Panc1 (cell line): ENCODE data around the gene RABGAP1L. TPM values are rescaled to one million over a fixed set of nuclear protein-coding genes. Genes with fewer than 3 reads are reported as not detected.

ENCODE experiments used
- ATAC-seq: fragments of 200-7000 bp; cut with Tn5 transposase; 2 replicates; pipeline ENCODE4 v1.9.1; 2020; ENCODE audit warnings: mild to moderate bottlenecking, moderate library complexity
- BruUV-seq: library from RNA; stranded (reverse); fragments of 400-500 nt; replicated peaks from 2 replicates; lab custom pipeline; 2021; lab: Mats Ljungman, UMichigan
- CTCF ChIA-PET: fragments of 300-600 bp; sonication (Branson Sonifier 250); formaldehyde crosslinking; loops from one replicate; lab custom pipeline; 2022; ENCODE audit warnings: antibody characterized with exemption; lab: Charles Lee
- POLR2A ChIA-PET: fragments of 300-600 bp; sonication (Branson Sonifier 250); formaldehyde crosslinking; loops from one replicate; lab custom pipeline; 2022; ENCODE audit warnings: antibody characterized with exemption; lab: Charles Lee
- DNase-seq: peaks from one replicate; pipeline ENCODE4 v3.0.0-alpha.2; 2010; ENCODE audit warnings: low read depth, low spot score
- H3K27ac ChIP-seq: 2 replicates; pipeline ENCODE4 v1.5.1; 2011; ENCODE audit warnings: mild to moderate bottlenecking, low read length, inconsistent platforms
- H3K27me3 ChIP-seq: fragments of 200-500 bp; sonication (Bioruptor generic); 2 replicates; pipeline ENCODE4 v1.6.0; 2014; ENCODE audit warnings: low read length, inconsistent platforms; ENCODE audit not compliant: control insufficient read depth, insufficient read depth
- H3K36me3 ChIP-seq: fragments of 200-500 bp; sonication (Bioruptor generic); 2 replicates; pipeline ENCODE4 v1.5.1; 2014; ENCODE audit warnings: inconsistent platforms, mild to moderate bottlenecking, low read length, moderate library complexity; ENCODE audit not compliant: control insufficient read depth, insufficient read depth
- H3K4me1 ChIP-seq: 2 replicates; pipeline ENCODE4 v1.5.1; 2011; ENCODE audit warnings: inconsistent platforms, mild to moderate bottlenecking, low read length, moderate library complexity; ENCODE audit not compliant: control insufficient read depth, insufficient read depth
- H3K4me3 ChIP-seq, 2 experiments: 2 replicates each; pipeline ENCODE4 v1.5.1; 2011 to 2012; ENCODE audit warnings: low read depth in 2 of 2, low read length in 2 of 2, mild to moderate bottlenecking in 2 of 2, inconsistent platforms in 1 of 2, moderate library complexity in 1 of 2
- H3K9me3 ChIP-seq: fragments of 200-500 bp; sonication (Bioruptor generic); 2 replicates; pipeline ENCODE4 v1.5.1; 2014; ENCODE audit warnings: low read depth, mild to moderate bottlenecking, inconsistent platforms, low read length, moderate library complexity; ENCODE audit not compliant: control insufficient read depth, insufficient read depth
- POLR2AphosphoS5 ChIP-seq: IDR thresholded peaks from 2 replicates; pipeline ENCODE4 v1.6.1; 2012; ENCODE audit warnings: mild to moderate bottlenecking, low read depth, low read length, moderate library complexity
- SIN3A ChIP-seq: IDR thresholded peaks from 2 replicates; pipeline ENCODE4 v1.6.1; 2012; ENCODE audit warnings: low read depth, mild to moderate bottlenecking, low read length, moderate library complexity, borderline replicate concordance; ENCODE audit not compliant: insufficient read depth
- TCF7L2 ChIP-seq: IDR thresholded peaks from 2 replicates; pipeline ENCODE4 v1.6.1; 2011; ENCODE audit warnings: mild to moderate bottlenecking, low read depth, low read length, inconsistent platforms
- in situ Hi-C: cut with HindIII; loops from 2 replicates; pipeline ENCODE4 v1.10.0; 2016; ENCODE audit warnings: low sequenced_read_pairs, low pct_unique_long_range_greater_than_20kb
- intact Hi-C: fragments of 100-400 bp; cut with micrococcal nuclease; formaldehyde crosslinking; loops from one replicate; pipeline ENCODE4 v1.10.0; 2022; ENCODE audit not compliant: unreplicated experiment
- total RNA-seq: library from RNA; stranded (reverse); gene quantifications from one replicate; pipeline ENCODE4 v1.2.1, GENCODE V29; 2021; ENCODE audit not compliant: unreplicated experiment
- TF ChIP-seq, protein P1 (sequence below): fragments of 450-650 bp; IDR thresholded peaks from 2 replicates; pipeline ENCODE4 v1.5.1; 2017; ENCODE audit warnings: mild to moderate bottlenecking
- TF ChIP-seq, protein P2 (sequence below), 2 experiments: IDR thresholded peaks; 2 replicates each; pipeline ENCODE4 v1.6.1; 2011 to 2012; ENCODE audit warnings: low read depth in 2 of 2, control low read depth in 1 of 2, low read length in 1 of 2, mild to moderate bottlenecking in 1 of 2, moderate library complexity in 1 of 2; ENCODE audit not compliant: insufficient read depth in 1 of 2

RABGAP1L gene
- total RNA-seq, 1 experiment from 2014 or later, result 37.0 TPM

DNA sequence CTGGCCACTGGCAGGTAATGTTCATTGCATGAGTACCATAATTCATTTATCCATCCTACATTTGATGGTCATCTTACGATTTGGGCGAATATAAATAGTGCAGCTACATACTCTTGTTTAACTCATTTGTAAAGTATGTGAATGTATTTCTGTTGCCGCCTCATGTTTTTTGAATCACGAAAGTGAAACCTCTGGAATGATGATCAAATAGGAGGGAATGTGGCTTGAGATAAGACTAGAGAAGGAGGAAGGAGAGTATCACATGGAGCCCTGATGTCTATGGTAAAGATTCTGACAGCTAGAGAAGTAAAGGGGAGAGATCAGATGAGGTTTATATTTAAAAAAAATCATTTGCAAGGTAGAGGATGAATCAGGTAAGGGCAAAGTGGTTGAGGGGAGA lies 855.9 kb downstream of the RABGAP1L start:
- H3K4me1 ChIP-seq, result no peaks in the 10 kb centered on the region
- no peaks in the 10 kb centered on the region for H3K9me3 ChIP-seq
- BruUV-seq, result no TSS peak
- H3K27me3 ChIP-seq, result no peaks in the 10 kb centered on the region
- intact Hi-C loops (no loop called here), in situ Hi-C loops (no loop called here)
- ATAC-seq (no peak), DNase-seq (no peak)
- CTCF ChIA-PET, result no interaction called here
- peaks cover 35% of the 10 kb centered on the region for H3K36me3 ChIP-seq
- TF ChIP-seq POLR2AphosphoS5, result no peak
- TF ChIP-seq TCF7L2, result no peak
- no peak for TF ChIP-seq SIN3A
- TF ChIP-seq, protein P1, sequence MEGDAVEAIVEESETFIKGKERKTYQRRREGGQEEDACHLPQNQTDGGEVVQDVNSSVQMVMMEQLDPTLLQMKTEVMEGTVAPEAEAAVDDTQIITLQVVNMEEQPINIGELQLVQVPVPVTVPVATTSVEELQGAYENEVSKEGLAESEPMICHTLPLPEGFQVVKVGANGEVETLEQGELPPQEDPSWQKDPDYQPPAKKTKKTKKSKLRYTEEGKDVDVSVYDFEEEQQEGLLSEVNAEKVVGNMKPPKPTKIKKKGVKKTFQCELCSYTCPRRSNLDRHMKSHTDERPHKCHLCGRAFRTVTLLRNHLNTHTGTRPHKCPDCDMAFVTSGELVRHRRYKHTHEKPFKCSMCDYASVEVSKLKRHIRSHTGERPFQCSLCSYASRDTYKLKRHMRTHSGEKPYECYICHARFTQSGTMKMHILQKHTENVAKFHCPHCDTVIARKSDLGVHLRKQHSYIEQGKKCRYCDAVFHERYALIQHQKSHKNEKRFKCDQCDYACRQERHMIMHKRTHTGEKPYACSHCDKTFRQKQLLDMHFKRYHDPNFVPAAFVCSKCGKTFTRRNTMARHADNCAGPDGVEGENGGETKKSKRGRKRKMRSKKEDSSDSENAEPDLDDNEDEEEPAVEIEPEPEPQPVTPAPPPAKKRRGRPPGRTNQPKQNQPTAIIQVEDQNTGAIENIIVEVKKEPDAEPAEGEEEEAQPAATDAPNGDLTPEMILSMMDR, result no peak
- TF ChIP-seq, protein P2, sequence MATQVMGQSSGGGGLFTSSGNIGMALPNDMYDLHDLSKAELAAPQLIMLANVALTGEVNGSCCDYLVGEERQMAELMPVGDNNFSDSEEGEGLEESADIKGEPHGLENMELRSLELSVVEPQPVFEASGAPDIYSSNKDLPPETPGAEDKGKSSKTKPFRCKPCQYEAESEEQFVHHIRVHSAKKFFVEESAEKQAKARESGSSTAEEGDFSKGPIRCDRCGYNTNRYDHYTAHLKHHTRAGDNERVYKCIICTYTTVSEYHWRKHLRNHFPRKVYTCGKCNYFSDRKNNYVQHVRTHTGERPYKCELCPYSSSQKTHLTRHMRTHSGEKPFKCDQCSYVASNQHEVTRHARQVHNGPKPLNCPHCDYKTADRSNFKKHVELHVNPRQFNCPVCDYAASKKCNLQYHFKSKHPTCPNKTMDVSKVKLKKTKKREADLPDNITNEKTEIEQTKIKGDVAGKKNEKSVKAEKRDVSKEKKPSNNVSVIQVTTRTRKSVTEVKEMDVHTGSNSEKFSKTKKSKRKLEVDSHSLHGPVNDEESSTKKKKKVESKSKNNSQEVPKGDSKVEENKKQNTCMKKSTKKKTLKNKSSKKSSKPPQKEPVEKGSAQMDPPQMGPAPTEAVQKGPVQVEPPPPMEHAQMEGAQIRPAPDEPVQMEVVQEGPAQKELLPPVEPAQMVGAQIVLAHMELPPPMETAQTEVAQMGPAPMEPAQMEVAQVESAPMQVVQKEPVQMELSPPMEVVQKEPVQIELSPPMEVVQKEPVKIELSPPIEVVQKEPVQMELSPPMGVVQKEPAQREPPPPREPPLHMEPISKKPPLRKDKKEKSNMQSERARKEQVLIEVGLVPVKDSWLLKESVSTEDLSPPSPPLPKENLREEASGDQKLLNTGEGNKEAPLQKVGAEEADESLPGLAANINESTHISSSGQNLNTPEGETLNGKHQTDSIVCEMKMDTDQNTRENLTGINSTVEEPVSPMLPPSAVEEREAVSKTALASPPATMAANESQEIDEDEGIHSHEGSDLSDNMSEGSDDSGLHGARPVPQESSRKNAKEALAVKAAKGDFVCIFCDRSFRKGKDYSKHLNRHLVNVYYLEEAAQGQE (IDR thresholded peaks at IDR 0.05; ENCODE audit: insufficient read depth in 1 of 2, low read depth in 2 of 2, low read length in 1 of 2), result no peak
- POLR2A ChIA-PET, result no interaction called here
- H3K27ac ChIP-seq, result no peak overlapping the region
- no peak overlapping the region for H3K4me3 ChIP-seq

DNA sequence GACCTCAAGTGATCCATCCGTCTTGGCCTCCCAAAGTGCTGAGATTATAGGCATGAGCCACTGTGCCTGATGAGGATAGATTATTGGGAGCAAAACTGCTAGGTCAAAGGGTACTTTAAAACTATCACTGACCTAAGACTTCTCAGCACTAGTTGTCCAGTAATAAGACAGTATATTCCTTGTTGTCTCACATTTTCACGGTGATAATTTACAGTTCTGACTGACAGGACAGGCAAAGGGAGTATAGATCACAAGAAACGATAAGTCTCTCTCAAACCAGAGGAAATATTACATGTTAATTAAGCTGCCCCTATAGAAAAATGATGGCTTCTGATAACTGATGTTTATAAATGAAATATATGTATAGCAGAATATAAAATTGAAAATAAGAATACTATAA lies 860.2 kb downstream of the RABGAP1L start:
- ChIA-PET CTCF (no interaction called here), POLR2A (no interaction called here)
- Histone ChIP-seq H3K4me1 (peaks cover 3% of the 10 kb centered on the region; the same call in 1 of the 2 replicates), H3K36me3 (peaks cover 5% of the 10 kb centered on the region), H3K9me3 (no peaks in the 10 kb centered on the region), H3K27ac (no peak overlapping the region), H3K4me3 (no peak overlapping the region), H3K27me3 (no peaks in the 10 kb centered on the region)
- DNase-seq (no peak), ATAC-seq (no peak)
- in situ Hi-C loops (no loop called here), intact Hi-C loops (no loop called here)
- BruUV-seq, result no TSS peak
- TF ChIP-seq TCF7L2 (no peak), SIN3A (no peak), POLR2AphosphoS5 (no peak)
- TF ChIP-seq, protein P2 (IDR thresholded peaks at IDR 0.05; ENCODE audit: insufficient read depth in 1 of 2, low read depth in 2 of 2, low read length in 1 of 2), result no peak
- TF ChIP-seq, protein P1, result no peak
